BJ (cell line): ENCODE results near the gene PARD6G. TPM values are rescaled to one million over a fixed set of nuclear protein-coding genes. Genes with fewer than 3 reads are reported as not detected.

Experiments
- CTCF ChIA-PET: fragments of 350-600 bp; formaldehyde crosslinking; extraction: SDS; loops from one replicate; lab custom pipeline; 2021; ENCODE audit warnings: antibody characterized with exemption, inconsistent platforms; lab: Yijun Ruan, JAX
- POLR2A ChIA-PET: fragments of 300-600 bp; sonication (Branson Sonifier 250); formaldehyde crosslinking; extraction: SDS; loops from one replicate; lab custom pipeline; 2021; ENCODE audit warnings: antibody characterized with exemption; lab: Charles Lee
- DNase-seq: peaks from one replicate; pipeline ENCODE4 v3.0.0-alpha.2; 2011; ENCODE audit warnings: low read depth
- H3K27me3 ChIP-seq: 2 replicates; pipeline ENCODE4 v1.6.0; 2011; ENCODE audit warnings: low read length; ENCODE audit not compliant: control insufficient read depth, insufficient read depth
- H3K36me3 ChIP-seq: 2 replicates; pipeline ENCODE4 v1.5.1; 2011; ENCODE audit warnings: low read length; ENCODE audit not compliant: control insufficient read depth, insufficient read depth
- H3K4me3 ChIP-seq: 2 replicates; pipeline ENCODE4 v1.5.1; 2011; ENCODE audit warnings: low read depth, mild to moderate bottlenecking, control low read depth, low read length
- polyA plus RNA-seq: library from polyadenylated mRNA; depleted of rRNA; stranded (reverse); fragments of >200 nt; gene quantifications from 2 replicates; pipeline ENCODE4 v1.2.3, GENCODE V29; 2011
- TF ChIP-seq, protein P1 (sequence below): IDR thresholded peaks from 2 replicates; pipeline ENCODE4 v1.5.1; 2011; ENCODE audit warnings: low read depth, mild to moderate bottlenecking, control low read depth, inconsistent platforms, low read length, moderate library complexity; ENCODE audit not compliant: insufficient read depth

The PARD6G gene
- polyA plus RNA-seq, 1 experiment, result 0.96 TPM

DNA sequence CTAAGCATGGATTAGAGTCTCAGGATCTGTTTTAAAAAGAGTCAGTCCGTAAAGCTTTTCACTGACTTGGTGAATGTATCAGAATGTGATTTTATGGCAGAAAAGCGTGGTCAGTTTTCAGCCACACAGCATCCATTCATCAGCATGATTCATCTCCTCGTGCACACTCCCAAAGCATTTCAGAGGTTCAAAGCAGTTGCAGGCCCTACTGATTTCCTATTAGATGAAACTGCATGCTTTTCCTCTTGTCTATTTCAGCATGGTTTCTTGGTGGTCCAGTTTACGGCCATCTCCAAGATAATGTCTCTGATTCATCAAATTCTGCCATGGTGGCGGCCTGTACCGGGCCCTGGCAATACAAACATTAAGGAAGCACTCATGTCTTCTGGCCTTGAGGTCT is 4.8 kb upstream of the PARD6G start:
- no peaks in the 10 kb centered on the region; the same call in 1 of the 2 replicates for H3K36me3 ChIP-seq
- CTCF ChIA-PET, result interaction anchor here (3.2 kb wide), 1 partner anchor 94 kb away, joined by 11 read pairs; no protein-coding TSS in a partner anchor
- POLR2A ChIA-PET, result no interaction called here
- DNase-seq, result peak; percentile 26
- TF ChIP-seq, protein P1, sequence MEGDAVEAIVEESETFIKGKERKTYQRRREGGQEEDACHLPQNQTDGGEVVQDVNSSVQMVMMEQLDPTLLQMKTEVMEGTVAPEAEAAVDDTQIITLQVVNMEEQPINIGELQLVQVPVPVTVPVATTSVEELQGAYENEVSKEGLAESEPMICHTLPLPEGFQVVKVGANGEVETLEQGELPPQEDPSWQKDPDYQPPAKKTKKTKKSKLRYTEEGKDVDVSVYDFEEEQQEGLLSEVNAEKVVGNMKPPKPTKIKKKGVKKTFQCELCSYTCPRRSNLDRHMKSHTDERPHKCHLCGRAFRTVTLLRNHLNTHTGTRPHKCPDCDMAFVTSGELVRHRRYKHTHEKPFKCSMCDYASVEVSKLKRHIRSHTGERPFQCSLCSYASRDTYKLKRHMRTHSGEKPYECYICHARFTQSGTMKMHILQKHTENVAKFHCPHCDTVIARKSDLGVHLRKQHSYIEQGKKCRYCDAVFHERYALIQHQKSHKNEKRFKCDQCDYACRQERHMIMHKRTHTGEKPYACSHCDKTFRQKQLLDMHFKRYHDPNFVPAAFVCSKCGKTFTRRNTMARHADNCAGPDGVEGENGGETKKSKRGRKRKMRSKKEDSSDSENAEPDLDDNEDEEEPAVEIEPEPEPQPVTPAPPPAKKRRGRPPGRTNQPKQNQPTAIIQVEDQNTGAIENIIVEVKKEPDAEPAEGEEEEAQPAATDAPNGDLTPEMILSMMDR, result no peak
- no peak overlapping the region for H3K4me3 ChIP-seq
- 0 out of 2 replicates have a peak, but pooled peaks cover 1% of the 10 kb centered on the region for H3K27me3 ChIP-seq

DNA sequence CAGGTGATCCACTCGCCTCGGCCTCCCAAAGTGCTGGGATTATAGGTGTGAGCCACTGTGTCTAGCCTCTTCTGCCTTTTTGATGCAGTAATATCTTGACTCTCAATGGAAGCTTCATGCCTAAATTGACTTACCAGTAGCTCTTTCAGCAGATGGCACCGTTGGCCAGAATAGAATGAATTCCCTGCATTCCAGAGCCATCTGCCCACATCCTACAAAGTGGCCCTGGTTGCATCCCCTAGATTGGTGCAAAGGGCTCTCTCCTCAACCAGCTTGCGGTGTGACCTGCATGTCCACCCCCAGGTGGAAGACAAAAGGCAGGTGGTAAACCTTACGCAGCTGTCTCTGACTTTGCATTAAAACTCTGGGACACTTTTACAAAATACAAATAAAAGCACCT is 4.4 kb upstream of the PARD6G start:
- Histone ChIP-seq H3K4me3 (no peak overlapping the region), H3K36me3 (no peaks in the 10 kb centered on the region; the same call in 1 of the 2 replicates), H3K27me3 (0 out of 2 replicates have a peak, but pooled peaks cover 1% of the 10 kb centered on the region)
- ChIA-PET CTCF (interaction anchor here (3.2 kb wide), 1 partner anchor 94 kb away, joined by 11 read pairs; no protein-coding TSS in a partner anchor), POLR2A (no interaction called here)
- no peak for DNase-seq
- TF ChIP-seq, protein P1, result no peak

DNA sequence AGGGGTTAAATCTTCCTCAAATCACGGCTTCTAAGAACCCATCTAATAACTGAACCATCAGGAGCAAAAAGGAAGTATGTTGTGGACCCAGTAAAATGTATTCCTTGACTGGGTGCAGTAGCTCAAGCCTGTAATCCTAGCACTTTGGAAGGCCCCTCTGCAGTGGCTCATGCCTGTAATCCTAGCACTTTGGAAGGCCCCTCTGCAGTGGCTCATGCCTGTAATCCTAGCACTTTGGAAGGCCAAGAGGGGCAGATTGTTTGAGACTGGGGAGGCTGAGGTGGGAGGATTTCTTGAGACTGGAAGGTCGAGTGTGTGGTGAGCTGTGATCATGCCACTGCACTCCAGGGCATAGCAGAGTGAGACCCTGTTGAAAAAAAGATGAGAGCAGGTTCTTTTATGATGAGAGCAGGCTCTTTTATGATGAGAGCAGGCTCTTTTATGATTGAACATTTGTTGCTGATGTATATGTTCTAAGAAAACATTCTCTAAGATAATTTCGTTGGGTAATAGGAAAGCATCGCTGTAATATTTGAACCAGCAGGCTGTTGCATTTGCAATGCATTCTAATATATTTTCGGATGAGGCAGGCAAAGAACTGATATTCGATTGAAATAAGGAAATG is 3.5 kb upstream of the PARD6G start:
- ChIA-PET POLR2A (no interaction called here), CTCF (interaction anchor here (3.2 kb wide), 1 partner anchor 93 kb away, joined by 11 read pairs; no protein-coding TSS in a partner anchor)
- TF ChIP-seq, protein P1, result no peak
- H3K27me3 ChIP-seq, result 0 out of 2 replicates have a peak, but pooled peaks cover 3% of the 10 kb centered on the region
- no peak overlapping the region for H3K4me3 ChIP-seq
- H3K36me3 ChIP-seq, result no peaks in the 10 kb centered on the region; the same call in 1 of the 2 replicates
- DNase-seq, result no peak

DNA sequence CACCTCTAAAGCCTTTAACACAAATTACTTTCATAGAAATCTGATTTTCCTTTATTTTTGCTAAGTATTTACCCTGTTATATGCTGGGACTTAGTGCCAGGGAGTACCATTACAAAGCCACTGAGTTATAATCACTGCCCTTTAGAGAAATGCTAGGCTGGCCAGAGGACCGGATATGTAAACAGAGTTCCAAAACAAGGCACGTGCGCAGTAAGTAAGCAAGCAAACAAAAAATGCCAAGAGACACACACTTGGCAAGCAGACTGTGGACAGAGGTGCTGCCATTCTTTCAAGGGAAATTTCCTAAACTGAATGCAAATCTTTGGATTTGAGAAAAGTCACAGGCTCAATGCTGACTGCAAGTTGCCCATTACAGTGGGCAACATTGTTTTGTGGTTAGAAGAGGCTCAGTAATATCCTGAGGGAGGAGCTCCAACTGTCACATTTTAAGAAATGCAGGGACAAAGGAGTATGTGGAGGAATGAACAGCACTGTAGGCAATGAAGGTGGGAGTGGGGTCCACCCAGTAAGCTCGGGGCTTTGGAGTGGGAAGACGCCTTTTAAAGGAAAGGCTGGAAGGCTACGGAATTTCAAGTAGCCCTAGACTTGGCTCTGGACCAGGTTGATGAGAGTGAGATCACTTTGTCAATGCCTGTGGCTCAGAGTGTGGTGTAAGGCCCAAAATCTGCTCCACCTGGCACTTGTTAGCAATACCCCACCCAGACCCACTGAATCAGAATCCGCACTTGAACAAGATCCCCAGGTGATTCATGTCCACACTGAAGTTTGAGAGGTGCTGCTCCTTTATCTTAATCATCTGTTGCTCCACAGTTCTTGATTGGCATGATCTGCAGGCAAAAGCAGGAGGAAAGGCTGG is 2.1 kb upstream of the PARD6G start:
- TF ChIP-seq, protein P1, result no peak
- CTCF ChIA-PET, result interaction anchor here (0.9 to 1.9 kb wide), 2 partner anchors 9 to 91 kb away, joined by 3 to 9 read pairs; no protein-coding TSS in a partner anchor
- no peak overlapping the region for H3K4me3 ChIP-seq
- POLR2A ChIA-PET, result no interaction called here
- no peaks in the 10 kb centered on the region; the same call in 1 of the 2 replicates for H3K36me3 ChIP-seq
- DNase-seq, result no peak
- 0 out of 2 replicates have a peak, but pooled peaks cover 4% of the 10 kb centered on the region for H3K27me3 ChIP-seq
